Astrocyte (in vitro differentiated cells and primary cell): ENCODE results near the gene RBPJL. TPM values are rescaled to one million over a fixed set of nuclear protein-coding genes. Genes with fewer than 3 reads are reported as not detected.

Experiments used
- DNase-seq: peaks from one replicate; pipeline ENCODE4 v3.0.0-alpha.2; 2010; ENCODE audit warnings: low read depth
- FAIRE-seq: peaks from 2 replicates; lab custom pipeline; 2011; peaks lifted over from hg19 to GRCh38; lab: Jason Lieb, UNC
- H2AFZ ChIP-seq: 2 replicates; pipeline ENCODE4 v1.6.0; 2012; ENCODE audit warnings: low read depth, low read length, inconsistent platforms
- H3K27ac ChIP-seq: 2 replicates; pipeline ENCODE4 v1.5.1; 2011; ENCODE audit warnings: low read depth, low read length, inconsistent platforms
- H3K27me3 ChIP-seq: 2 replicates; pipeline ENCODE4 v1.6.0; 2011; ENCODE audit warnings: low read length, inconsistent platforms; ENCODE audit not compliant: insufficient read depth
- H3K36me3 ChIP-seq: 2 replicates; pipeline ENCODE4 v1.5.1; 2011; ENCODE audit warnings: low read length, inconsistent platforms; ENCODE audit not compliant: insufficient read depth
- H3K4me1 ChIP-seq: 2 replicates; pipeline ENCODE4 v1.5.1; 2011; ENCODE audit warnings: low read length, inconsistent platforms; ENCODE audit not compliant: insufficient read depth
- H3K4me2 ChIP-seq: 2 replicates; pipeline ENCODE4 v1.6.0; 2012; ENCODE audit warnings: low read length, inconsistent platforms
- H3K4me3 ChIP-seq: 2 replicates; pipeline ENCODE4 v1.5.1; 2011; ENCODE audit warnings: low read depth, mild to moderate bottlenecking, low read length, inconsistent platforms; ENCODE audit not compliant: insufficient read depth
- H3K79me2 ChIP-seq: 2 replicates; pipeline ENCODE4 v1.6.0; 2012; ENCODE audit warnings: mild to moderate bottlenecking, low read length, inconsistent platforms; ENCODE audit not compliant: insufficient read depth
- H3K9ac ChIP-seq: 2 replicates; pipeline ENCODE4 v1.6.0; 2012; ENCODE audit warnings: mild to moderate bottlenecking, low read length, inconsistent platforms
- H3K9me3 ChIP-seq: 2 replicates; pipeline ENCODE4 v1.5.1; 2012; ENCODE audit warnings: low read depth, mild to moderate bottlenecking, low read length, inconsistent platforms; ENCODE audit not compliant: insufficient read depth
- H4K20me1 ChIP-seq: 2 replicates; pipeline ENCODE4 v1.6.0; 2012; ENCODE audit warnings: low read length, inconsistent platforms; ENCODE audit not compliant: insufficient read depth
- H3K27ac Mint-ChIP-seq: one replicate; pipeline ENCODE4 v1.8.0; 2021; ENCODE audit warnings: mild to moderate bottlenecking, mixed read lengths; ENCODE audit not compliant: unreplicated experiment
- H3K27me3 Mint-ChIP-seq: one replicate; pipeline ENCODE4 v1.8.0; 2021; ENCODE audit warnings: low read depth, mixed read lengths; ENCODE audit not compliant: unreplicated experiment
- H3K36me3 Mint-ChIP-seq: one replicate; pipeline ENCODE4 v1.8.0; 2021; ENCODE audit warnings: low read depth, mixed read lengths; ENCODE audit not compliant: unreplicated experiment
- H3K4me1 Mint-ChIP-seq: one replicate; pipeline ENCODE4 v1.8.0; 2021; ENCODE audit warnings: low read depth, mixed read lengths; ENCODE audit not compliant: unreplicated experiment
- H3K4me3 Mint-ChIP-seq: one replicate; pipeline ENCODE4 v1.8.0; 2021; ENCODE audit warnings: mild to moderate bottlenecking, moderate library complexity, mixed read lengths; ENCODE audit not compliant: unreplicated experiment
- H3K9me3 Mint-ChIP-seq: one replicate; pipeline ENCODE4 v1.8.0; 2021; ENCODE audit warnings: mild to moderate bottlenecking, mixed read lengths; ENCODE audit not compliant: unreplicated experiment
- CTCF ChIP-seq: IDR thresholded peaks from 2 replicates; pipeline ENCODE4 v1.5.1; 2011; ENCODE audit warnings: low read depth, mild to moderate bottlenecking, inconsistent platforms, low read length, moderate library complexity; ENCODE audit not compliant: insufficient read depth
- EZH2 ChIP-seq: IDR thresholded peaks from 2 replicates; pipeline ENCODE4 v1.6.1; 2012; ENCODE audit warnings: mild to moderate bottlenecking, low read length, inconsistent platforms; ENCODE audit not compliant: insufficient read depth
- total RNA-seq: library from RNA; stranded (reverse); gene quantifications from 2 replicates; pipeline ENCODE4 v1.2.1, GENCODE V29; 2021

RBPJL gene
- total RNA-seq, 1 donor from 2014 or later: not detected

DNA sequence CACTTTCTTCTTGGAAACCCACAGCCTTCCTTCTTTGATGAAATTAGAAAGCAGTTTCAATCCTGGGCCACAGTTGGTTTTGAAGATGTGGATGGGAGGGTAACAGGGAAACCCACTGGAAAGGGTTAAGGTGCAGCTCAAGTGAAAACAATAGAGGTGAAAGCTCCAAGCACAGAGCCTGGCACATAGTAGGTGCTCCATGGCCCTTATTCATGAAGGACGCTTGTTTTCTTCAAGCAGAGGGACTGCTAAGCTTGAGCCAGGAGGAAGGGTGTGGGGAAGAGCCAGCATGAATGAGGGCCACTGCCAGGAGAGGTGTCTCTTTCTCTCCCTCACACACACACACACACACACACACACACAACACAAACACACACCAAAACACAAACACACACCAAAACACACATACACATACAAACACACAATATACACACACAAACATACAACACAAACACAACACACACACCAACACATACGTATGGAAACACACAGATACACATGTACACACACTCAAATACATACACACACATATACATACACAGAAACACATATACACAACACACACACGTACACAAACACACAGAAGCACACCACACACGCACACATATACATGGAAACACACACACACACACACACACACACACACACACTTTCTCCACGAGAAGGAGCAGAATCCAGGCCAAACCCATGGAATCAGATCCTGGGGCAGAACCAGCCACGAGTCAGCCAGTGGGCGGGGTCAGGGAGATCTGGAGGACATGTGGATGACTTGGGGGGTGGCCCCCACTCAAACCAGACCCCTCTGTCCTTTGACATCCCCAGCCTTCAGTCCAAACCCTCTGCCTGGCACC lies 23.7 kb upstream of the RBPJL start:
- TF ChIP-seq EZH2 (no peak), CTCF (no peak)
- H3K4me1 Mint-ChIP-seq: peaks cover 3% of the 10 kb centered on the region
- Histone ChIP-seq H3K36me3 (no peaks in the 10 kb centered on the region), H3K4me1 (no peaks in the 10 kb centered on the region), H3K4me2 (no peak overlapping the region), H3K79me2 (no peaks in the 10 kb centered on the region), H4K20me1 (no peaks in the 10 kb centered on the region), H3K27me3 (no peaks in the 10 kb centered on the region), H3K9me3 (no peaks in the 10 kb centered on the region), H3K27ac (no peak overlapping the region), H2AFZ (no peak overlapping the region), H3K9ac (no peak overlapping the region), H3K4me3 (no peak overlapping the region)
- H3K27me3 Mint-ChIP-seq: peaks cover 22% of the 10 kb centered on the region
- DNase-seq: no peak
- H3K4me3 Mint-ChIP-seq: no peak overlapping the region
- peaks cover 6% of the 10 kb centered on the region for H3K9me3 Mint-ChIP-seq
- H3K27ac Mint-ChIP-seq: no peak overlapping the region
- H3K36me3 Mint-ChIP-seq: no peaks in the 10 kb centered on the region
- FAIRE-seq: no peak

DNA sequence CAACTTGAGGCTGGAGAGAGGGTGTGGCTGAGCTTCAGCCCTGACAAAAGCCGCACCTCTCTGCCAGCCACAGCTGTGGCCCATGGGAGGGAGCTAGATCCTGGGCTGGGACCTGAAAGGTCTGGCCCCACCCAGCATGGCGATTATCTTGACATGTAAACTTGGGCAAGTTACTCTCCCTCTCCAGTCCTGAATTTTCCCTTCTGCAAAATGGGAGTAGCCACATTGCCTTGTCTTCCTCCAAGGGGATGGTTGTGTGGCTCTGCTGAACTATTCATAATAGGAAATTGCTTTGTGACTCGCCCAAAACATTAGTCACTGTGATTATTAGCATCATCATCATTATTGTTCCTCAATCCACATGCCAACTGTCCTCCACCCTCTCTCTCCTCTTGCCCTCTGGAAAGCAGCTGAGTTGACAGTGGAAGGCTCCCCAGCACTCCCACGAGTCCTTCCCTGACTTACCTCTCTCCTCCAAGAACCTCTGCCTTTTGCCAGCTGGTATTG lies 23.0 kb upstream of the RBPJL start:
- Mint-ChIP-seq H3K27me3 (peaks cover 27% of the 10 kb centered on the region), H3K4me3 (no peak overlapping the region), H3K9me3 (peaks cover 3% of the 10 kb centered on the region), H3K27ac (no peak overlapping the region), H3K4me1 (peaks cover 3% of the 10 kb centered on the region), H3K36me3 (no peaks in the 10 kb centered on the region)
- TF ChIP-seq EZH2 (no peak), CTCF (no peak)
- H3K27ac ChIP-seq: no peak overlapping the region
- H3K27me3 ChIP-seq: no peaks in the 10 kb centered on the region
- H3K4me2 ChIP-seq: no peak overlapping the region
- H3K36me3 ChIP-seq: no peaks in the 10 kb centered on the region
- H3K79me2 ChIP-seq: no peaks in the 10 kb centered on the region
- H2AFZ ChIP-seq: no peak overlapping the region
- DNase-seq (no peak), FAIRE-seq (no peak)
- H3K4me3 ChIP-seq: no peak overlapping the region
- H3K9me3 ChIP-seq: no peaks in the 10 kb centered on the region
- H4K20me1 ChIP-seq: no peaks in the 10 kb centered on the region
- H3K9ac ChIP-seq: no peak overlapping the region
- no peaks in the 10 kb centered on the region for H3K4me1 ChIP-seq

- no peak for DNase-seq
- H3K4me2 ChIP-seq: no peak overlapping the region
- H3K4me1 Mint-ChIP-seq: peaks cover 6% of the 10 kb centered on the region
- TF ChIP-seq EZH2 (no peak), CTCF (no peak)
- H3K27ac Mint-ChIP-seq: no peak overlapping the region
- peaks cover 15% of the 10 kb centered on the region for H3K27me3 ChIP-seq
- peaks cover 6% of the 10 kb centered on the region for H3K4me1 ChIP-seq
- no peak overlapping the region for H3K9ac ChIP-seq
- no peak overlapping the region for H3K27ac ChIP-seq
- H3K4me3 ChIP-seq: no peak overlapping the region
- H3K27me3 Mint-ChIP-seq: peaks cover 28% of the 10 kb centered on the region
- FAIRE-seq: no peak
- H3K36me3 ChIP-seq: no peaks in the 10 kb centered on the region
- H2AFZ ChIP-seq: no peak overlapping the region
- no peaks in the 10 kb centered on the region for H4K20me1 ChIP-seq
- H3K79me2 ChIP-seq: no peaks in the 10 kb centered on the region
- H3K4me3 Mint-ChIP-seq: no peak overlapping the region
- H3K9me3 Mint-ChIP-seq: no peaks in the 10 kb centered on the region
- H3K36me3 Mint-ChIP-seq: no peaks in the 10 kb centered on the region
- no peaks in the 10 kb centered on the region for H3K9me3 ChIP-seq
Observed at GRCh38 chr20:45288376-45288775, 18.3 kb upstream of the RBPJL start.
